Endometrial microvascular endothelial cells (primary cell): Measurements from ENCODE around the gene USP2. TPM values are rescaled to one million over a fixed set of nuclear protein-coding genes. Genes with fewer than 3 reads are reported as not detected.

Experiments
- in situ Hi-C: cut with HindIII; loops from 2 replicates; pipeline ENCODE4 v1.10.0; 2017; ENCODE audit warnings: low sequenced_read_pairs, low pct_unique_long_range_greater_than_20kb; ENCODE audit errors: inconsistent ontology term
- total RNA-seq: library from RNA; depleted of rRNA; stranded (reverse); fragments of >200 nt; gene quantifications from one replicate; pipeline ENCODE4 v1.2.3, GENCODE V29; 2015; ENCODE audit errors: inconsistent ontology term

USP2 gene, protein sequence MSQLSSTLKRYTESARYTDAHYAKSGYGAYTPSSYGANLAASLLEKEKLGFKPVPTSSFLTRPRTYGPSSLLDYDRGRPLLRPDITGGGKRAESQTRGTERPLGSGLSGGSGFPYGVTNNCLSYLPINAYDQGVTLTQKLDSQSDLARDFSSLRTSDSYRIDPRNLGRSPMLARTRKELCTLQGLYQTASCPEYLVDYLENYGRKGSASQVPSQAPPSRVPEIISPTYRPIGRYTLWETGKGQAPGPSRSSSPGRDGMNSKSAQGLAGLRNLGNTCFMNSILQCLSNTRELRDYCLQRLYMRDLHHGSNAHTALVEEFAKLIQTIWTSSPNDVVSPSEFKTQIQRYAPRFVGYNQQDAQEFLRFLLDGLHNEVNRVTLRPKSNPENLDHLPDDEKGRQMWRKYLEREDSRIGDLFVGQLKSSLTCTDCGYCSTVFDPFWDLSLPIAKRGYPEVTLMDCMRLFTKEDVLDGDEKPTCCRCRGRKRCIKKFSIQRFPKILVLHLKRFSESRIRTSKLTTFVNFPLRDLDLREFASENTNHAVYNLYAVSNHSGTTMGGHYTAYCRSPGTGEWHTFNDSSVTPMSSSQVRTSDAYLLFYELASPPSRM
- not detected for total RNA-seq

DNA sequence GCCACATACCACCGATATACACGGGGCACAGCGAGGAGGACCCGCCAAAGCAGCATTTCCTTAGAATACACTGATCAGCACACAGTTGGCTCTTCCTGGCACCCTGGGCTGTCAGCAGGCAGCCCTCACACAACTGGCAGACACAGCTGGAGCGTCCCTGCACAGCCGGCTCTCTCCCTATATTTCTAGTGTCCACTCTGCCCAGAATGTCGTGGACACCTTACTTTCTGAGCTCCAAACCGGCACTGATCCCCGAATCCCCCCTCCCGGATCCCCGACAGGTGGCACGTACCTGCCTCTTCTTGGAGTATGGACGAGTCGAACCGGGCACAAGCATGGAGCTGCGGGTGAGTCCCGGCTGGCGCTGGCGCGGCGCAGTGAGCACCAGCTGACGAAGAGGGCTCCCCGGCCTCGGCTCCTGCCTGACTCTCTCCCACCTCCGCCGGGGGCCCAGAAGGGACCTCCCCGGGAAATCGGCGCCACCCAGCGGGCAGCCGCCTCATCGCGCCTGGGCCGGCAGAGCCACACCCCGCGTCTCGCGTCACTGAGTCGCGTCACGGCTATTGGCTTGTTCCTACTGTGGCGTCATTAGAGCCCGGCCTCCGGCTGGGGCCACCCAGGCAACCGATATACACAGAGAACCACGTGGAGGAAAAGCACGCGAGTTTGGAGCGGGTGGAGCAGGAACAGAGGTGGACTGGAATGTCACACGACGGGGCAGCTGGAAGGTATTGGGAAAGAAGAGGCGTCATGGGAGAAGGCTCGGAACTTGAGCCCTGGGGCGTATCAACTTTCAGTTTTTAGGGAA is at the start of gene USP2:
USP2 (minus strand) TSS at position 510 of the 808 bp plus-strand sequence. CDS start 8,210 bp downstream, outside the sequence.
- in situ Hi-C loops, result no loop called here

DNA sequence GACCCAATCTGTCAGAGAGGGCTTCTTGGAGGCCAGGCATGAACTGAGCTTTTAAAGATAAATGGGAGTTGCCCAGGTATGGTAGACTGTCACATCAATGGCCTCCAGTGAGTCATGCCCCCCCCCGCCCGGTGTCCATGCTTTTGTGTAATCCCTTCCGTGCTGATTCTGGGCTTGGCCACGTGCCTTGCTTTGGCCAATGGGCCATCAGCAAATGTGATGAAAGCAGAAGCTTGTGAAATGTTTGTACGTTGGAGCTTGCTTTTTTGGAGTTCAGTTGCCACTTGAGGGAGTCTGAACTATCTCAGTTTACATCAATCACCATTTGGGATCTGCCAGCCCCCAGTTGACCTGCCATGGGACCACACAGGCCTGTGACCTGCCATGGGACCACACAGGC is 45.8 kb upstream of the USP2 start:
- in situ Hi-C loops, result no loop called here

- in situ Hi-C loops, result no loop called here
These were observed 44.7 kb upstream of the USP2 start for GRCh38 chr11:119426142-119426541.

DNA sequence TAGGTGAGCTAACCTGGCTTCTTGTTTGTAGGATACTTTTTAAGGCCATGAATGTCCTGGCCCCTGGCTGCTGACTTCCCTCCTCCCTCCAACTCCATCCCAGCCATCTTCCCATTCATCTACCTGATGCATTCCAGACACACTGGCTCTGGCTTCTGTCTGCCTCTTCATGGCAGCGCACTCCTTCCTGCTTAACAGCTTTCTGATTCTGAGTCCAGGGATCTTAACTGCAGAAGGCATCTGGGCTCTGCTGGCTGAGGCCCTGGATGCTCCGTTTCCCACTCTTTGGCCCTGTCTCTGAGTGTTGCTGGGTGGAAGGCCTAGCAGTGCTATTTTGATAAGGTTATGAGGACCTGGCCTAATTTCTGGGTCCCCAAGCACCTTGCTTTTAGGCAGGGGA is 43.3 kb upstream of the USP2 start:
- in situ Hi-C loops, result no loop called here

GRCh38 chr11:119424276-119424675 is 42.8 kb upstream of the USP2 start:
- in situ Hi-C loops, result no loop called here

DNA sequence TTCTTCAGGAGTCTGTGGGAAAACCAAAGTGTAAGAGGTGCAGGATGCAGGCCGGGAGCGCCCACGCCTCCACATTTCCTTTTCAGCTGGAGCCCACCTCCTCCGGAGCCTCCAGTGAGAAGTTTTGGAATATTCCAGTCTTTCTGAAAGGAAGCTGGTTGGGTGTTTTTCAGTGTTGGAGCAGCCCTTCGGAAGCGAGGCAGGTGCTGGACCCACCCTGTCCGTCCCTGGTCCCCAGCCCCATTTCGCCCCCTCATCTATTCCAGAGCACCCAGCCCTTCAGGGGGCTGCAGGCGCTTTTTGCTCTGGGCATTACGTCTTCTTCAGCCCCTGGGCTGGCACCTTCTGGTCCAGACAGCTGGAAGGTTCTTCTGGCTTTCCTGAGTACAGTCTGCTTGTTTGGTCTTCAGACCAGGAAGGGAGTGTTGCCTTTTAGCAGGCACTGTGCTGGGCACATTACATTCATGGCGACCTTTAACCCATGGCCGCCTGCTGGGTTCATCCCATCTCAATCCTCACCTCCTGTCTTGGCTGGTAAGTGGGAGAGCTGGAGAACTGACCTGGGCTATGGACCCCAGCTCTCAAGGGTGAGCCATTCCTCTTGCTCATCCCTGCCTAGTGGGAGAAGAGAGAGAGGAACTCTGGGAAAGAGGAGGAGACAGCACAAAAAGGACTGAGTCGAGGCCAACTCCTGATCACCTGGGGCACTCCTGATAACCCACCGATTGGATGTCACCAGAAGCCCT is 42.2 kb upstream of the USP2 start:
- in situ Hi-C loops, result no loop called here

DNA sequence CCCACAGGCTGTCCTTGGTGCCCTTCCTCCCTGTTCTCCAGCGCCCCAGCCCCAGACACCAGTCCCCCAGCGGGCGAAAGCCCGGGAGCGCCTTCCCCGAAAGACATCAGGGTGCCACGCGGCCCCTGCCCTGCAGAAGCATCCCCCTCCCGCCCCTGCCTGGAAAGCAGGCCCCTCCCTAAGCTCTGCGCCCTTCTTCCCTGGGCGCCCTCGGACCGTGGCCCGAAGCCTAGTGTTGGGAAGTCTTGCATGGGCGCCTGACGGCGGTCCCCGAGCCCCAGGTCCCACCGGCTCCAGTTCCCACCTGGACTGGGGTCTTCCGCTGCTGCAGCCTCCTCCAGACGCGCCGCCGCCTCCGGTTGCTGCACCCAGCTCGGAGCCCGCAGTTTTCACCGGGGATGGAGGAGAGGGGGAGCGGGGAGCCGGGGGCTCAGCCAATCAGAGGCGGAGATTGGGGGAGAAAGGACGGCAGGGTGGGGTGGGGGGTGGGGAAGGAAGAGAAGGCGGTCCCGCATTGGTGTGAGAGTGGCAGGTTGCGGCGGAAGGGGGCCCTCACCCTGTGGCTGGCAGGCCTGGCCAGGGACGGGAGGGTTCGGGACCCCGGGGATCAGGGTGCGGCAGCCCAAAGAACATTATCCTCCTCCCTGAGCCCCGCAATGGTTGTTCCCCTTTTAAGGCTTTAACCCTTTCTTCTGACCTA is 41.5 kb upstream of the USP2 start, which contains the start of gene THY1:
THY1 (minus strand) TSS at position 364 of the 700 bp plus-strand sequence. CDS start 2,267 bp downstream, outside the sequence.
- in situ Hi-C loops, result no loop called here

- in situ Hi-C loops, result no loop called here
These were observed 40.7 kb upstream of the USP2 start for GRCh38 chr11:119421941-119422808.

DNA sequence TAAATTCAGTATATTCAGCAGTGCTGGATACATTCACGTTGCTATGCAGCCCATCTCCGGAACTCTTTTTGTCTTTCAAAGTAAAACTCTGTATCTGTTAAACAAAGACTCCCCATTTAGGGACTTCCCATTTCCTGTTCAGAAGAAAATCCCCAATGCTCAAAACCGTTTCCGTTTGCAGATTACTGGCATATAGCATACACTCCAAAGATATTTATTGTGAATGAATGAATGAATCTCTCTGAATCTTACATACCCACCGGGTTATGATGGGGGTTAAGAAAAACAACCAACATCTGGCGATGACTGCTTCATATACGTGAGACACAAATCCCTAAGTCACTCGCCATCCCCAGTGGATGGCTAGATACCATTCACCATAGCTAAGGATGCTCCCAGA is 39.9 kb upstream of the USP2 start:
- in situ Hi-C loops, result no loop called here

- in situ Hi-C loops, result no loop called here
These were observed 39.1 kb upstream of the USP2 start for GRCh38 chr11:119420631-119421030.

- in situ Hi-C loops, result no loop called here
These were observed 38.5 kb upstream of the USP2 start for GRCh38 chr11:119419834-119420492.

GRCh38 chr11:119419246-119419645 is 37.8 kb upstream of the USP2 start:
- in situ Hi-C loops, result no loop called here

GRCh38 chr11:119418759-119419158 is 37.3 kb upstream of the USP2 start:
- in situ Hi-C loops, result no loop called here

- in situ Hi-C loops, result no loop called here
These were observed 36.4 kb upstream of the USP2 start for GRCh38 chr11:119417726-119418540.

DNA sequence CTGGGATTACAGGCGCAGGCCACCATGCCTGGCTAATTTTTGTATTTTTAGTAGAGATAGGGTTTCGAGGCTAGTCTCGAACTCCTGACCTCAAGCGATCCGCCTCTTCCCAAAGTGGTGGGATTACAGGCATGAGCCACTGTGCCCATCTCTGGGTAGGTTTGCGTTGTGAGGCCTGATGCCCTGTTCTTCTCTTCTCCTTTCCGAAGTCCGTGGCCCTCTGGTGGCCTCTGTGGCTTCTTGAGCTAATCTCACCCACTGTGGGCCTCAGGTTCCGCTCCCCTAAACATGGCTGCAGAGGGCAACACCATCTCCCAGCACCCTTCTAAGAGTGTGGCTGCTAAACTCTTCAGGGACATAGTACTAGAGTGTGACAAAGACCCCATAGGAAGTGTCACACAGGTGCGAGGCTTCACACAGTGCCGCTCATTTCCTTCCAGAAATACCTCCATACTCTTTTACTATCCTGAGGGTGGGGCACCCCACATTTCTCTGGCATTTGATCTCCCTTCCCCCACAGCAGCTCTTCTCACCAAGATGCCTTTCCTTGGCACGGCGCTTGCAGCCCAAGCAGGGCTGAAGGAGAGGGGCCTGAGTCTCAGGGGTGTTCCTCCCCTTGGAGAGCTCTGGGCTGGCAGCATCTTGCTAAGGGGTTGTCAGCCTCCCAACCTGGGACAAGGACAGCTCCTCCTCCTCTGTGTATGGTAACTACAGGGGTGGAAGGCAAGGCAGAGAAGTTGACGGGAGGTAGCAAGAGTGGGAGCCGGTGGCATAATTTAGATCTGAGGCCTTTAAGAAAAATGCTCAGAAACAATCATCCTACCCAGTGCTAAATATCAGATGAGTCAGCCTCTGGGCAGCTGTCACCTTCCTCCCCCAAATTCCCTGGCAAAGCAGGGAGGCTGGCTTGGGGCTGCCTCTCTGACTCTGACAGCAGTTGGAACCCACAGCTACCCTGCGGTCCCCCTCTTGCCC is 35.4 kb upstream of the USP2 start:
- in situ Hi-C loops, result no loop called here
